C4-2B (cell line): ENCODE results near the gene USP32.
"Not testable (repeated sequence)": the region's sequence is repeated elsewhere in the genome, so short reads cannot be mapped to it uniquely, and the experiment has no call there.

Experiments
- H3K27ac ChIP-seq: fragments of 450-650 bp; 2 replicates; pipeline ENCODE4 v1.5.1; 2017
- ZFX ChIP-seq: fragments of 450-650 bp; IDR thresholded peaks from 2 replicates; pipeline ENCODE4 v1.6.1; 2017
- TF ChIP-seq, protein P1 (sequence below): fragments of 450-650 bp; conservative IDR thresholded peaks from 2 replicates; pipeline ENCODE4 v1.5.1; 2017; ENCODE audit warnings: mild to moderate bottlenecking

USP32 gene

DNA sequence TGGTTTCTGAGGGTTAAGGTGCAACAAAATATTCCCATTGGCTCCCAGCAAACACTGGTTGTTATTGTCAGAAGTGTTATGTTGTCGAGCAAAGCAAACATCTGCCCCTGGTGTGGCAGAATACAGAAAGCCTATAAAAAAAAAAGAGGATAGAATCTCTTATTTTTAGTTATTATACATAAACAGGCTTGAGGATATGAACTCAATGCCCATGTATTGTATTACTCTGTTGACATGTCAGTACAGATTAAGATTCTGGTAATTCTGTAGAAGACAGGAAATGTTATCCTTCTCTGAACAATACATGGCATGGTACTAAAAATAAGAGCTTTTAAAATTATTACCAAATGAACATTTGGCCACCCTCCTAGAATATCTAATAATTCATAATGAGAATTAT lies 168.5 kb downstream of the USP32 start:
- TF ChIP-seq ZFX: no peak
- TF ChIP-seq, protein P1, sequence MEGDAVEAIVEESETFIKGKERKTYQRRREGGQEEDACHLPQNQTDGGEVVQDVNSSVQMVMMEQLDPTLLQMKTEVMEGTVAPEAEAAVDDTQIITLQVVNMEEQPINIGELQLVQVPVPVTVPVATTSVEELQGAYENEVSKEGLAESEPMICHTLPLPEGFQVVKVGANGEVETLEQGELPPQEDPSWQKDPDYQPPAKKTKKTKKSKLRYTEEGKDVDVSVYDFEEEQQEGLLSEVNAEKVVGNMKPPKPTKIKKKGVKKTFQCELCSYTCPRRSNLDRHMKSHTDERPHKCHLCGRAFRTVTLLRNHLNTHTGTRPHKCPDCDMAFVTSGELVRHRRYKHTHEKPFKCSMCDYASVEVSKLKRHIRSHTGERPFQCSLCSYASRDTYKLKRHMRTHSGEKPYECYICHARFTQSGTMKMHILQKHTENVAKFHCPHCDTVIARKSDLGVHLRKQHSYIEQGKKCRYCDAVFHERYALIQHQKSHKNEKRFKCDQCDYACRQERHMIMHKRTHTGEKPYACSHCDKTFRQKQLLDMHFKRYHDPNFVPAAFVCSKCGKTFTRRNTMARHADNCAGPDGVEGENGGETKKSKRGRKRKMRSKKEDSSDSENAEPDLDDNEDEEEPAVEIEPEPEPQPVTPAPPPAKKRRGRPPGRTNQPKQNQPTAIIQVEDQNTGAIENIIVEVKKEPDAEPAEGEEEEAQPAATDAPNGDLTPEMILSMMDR: no peak
- H3K27ac ChIP-seq: no peak overlapping the region

DNA sequence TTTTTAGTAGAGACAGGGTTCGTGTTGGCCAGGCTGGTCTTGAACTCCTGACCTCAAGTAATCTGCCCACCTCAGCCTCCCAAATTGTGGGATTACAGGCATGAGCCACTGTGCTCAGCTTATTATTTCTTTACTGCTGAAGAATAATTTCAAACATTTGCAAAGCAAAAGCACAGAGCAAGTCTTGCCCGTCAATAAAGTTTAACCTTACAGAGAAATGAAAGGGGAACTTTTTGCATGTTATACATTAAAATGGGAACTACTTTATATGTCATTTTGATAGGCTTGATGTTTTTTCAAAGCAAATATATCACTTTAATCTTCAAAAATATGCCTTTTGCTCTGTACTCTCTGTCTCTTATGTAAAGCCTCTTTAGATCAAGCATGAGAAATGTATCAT lies 173.2 kb downstream of the USP32 start:
- not testable (repeated sequence) for H3K27ac ChIP-seq

DNA sequence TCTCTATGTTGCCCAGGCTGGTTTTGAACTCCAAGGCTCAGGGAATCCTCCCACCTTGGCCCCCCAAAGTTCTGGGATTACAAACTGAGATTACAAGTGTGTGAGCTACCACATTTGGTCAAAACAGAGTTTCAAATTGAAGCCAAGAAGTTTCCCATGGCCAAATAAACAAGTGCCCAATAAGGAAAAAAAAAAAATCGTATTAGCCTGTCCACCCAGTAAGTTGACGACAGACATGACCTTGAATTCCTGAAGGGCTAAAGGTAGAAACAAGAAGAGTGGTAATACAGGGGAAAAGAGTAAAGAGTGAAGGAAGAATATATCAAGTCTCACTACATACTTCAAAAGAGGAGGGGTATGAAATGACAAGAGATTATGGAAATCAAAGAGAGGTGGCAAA lies 176.0 kb downstream of the USP32 start:
- H3K27ac ChIP-seq: not testable (repeated sequence)

DNA sequence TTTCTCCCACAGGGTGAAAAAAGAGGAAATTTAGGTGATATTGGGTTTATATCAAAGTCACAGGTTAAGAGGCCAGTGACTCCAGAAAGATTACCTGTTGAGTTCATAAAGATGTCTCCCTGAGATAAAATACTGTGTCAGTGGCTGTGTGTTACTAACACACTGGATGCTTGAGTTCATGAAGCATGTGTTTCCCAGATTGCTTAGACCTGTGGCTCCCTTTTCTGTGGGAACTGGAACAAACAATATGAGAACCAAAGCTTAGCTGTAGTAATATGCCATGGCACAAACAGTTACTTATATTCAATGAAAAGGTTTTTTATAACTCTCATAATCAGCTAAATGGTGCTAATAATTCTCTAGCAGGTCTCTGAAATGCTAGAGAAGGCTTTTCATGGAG lies 180.7 kb downstream of the USP32 start:
- not testable (repeated sequence) for H3K27ac ChIP-seq

DNA sequence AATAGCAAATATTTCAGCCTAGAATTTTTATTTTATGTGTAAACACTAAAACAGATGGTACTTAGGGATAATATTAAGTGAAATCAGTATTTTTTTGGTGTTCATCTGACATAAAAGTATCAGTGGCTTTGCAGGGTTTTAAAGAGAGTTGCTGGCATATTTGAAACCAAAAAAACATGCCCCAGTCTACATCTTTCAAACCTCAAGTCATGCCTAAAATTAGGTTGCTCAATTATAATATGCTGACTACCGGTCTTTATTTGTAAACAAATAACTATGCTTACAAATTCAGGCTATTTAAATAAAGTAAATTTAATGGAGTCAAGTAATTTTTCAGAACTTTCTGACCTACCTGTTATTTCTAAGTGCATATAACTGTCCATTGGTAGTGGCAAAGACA lies 183.6 kb downstream of the USP32 start:
- H3K27ac ChIP-seq: not testable (repeated sequence)

DNA sequence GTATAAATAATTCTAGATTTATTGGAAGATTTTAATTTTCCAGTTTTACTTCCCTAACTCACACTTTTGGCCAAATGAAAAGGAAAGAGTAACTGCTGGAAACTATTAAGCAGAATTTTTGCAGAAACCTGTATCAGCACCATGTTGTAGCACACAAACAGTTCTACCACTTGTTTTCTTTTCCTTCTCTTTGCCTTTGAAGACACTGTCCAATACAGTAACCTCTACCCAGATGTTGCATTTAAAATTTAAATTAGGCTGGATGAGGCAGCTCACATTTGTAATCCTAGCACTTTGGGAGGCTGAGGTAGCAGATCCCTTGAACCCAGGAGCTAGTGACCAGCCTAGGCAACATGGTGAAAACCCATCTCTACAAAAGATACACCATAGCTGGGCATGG lies 186.2 kb downstream of the USP32 start:
- H3K27ac ChIP-seq: not testable (repeated sequence)

DNA sequence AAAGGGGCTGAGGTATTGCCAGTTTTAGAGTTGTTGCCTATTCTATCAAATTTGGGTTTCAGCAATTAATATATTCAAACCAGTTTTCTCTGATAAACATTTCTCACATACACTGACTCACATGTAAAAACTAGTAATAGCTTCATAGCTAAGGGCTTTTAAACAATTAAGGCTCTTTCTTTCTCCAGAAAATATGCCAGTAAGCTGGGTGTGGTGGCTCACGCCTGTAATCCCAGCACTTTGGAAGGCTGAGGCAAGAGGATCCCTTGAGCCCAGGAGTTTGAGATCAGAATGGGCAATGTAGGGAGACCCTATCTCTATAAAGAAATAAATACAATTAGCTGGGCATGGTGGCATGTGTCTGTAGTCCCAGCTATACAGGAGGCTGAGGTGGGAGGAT lies 193.3 kb downstream of the USP32 start:
- H3K27ac ChIP-seq: peak overlapping the region; percentile 32; the same call in 1 of the 2 replicates

DNA sequence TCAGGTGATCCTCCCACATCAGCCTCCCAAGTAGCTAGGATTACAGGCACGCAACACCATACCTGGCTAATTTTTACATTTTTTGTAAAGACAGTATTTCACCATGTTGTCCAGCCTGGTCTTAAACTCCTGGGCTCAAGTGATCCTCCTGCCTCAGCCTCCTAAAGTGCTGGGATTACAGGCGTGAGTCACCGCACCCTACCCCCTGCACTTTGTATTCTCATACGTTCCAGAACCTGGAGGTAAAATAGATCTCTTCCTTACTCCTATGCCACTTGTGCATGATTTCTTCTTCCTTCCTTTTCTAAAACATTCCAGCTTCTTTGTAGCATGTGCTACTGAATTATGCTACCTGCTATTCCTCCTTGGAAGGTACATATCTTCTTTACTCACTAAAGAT lies 197.8 kb downstream of the USP32 start:
- not testable (repeated sequence) for H3K27ac ChIP-seq

DNA sequence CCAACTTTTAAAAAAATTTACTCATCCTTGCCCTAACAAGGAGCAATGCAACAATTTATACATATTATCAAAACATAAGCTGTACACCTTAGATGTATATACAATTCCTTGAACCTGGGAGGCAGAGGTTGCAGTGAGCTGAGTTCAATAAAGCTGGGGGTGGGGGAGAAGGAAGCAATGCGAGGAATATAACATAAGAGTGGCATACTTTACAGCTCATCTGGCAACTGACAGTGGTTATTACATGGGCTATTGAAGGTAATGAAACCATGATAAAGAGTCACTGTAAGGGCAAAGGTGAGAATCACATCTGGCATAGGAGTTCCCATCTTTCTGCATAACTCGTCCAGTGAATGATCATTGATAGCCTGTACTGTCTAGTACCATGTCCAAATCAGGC lies 198.5 kb downstream of the USP32 start:
- TF ChIP-seq, protein P1: no peak
- no peak for TF ChIP-seq ZFX
- no peak overlapping the region for H3K27ac ChIP-seq

DNA sequence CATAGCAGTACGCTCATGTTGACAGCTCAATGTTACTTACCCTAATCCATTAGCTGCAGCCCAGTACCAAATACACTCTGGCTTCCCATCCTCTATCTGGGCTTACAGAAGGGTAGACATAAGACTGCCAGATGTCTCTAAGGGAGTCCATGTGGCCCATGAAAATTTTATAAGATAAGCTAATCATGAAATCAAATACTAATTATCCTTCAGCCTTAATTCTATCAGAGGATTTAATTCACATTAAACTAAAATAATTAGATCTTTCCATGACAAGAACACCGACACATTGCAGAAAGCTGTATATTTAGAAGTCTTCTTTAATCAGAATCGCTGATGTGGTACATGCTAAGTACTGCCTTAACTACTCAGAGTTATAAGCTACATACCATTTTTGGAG lies 198.9 kb downstream of the USP32 start:
- H3K27ac ChIP-seq: not testable (repeated sequence)

DNA sequence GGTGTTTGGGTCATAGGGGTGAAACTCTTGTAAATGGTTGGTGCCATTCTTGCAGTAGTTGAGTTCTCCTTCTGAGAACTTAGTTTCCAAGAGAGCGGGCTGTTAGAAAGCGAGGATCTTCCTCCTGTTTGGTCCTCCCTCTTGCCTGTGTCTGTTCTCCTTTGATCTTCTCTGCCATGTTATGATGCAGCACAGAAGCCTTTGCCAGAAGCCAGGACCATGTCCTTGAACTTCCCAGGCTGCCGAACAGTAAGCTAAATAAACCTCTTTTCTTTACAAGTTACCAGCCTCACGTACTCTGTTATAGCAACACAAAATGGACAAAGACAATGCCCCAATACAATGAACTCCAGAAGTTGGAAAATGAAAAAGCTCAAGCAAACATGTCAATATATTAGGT lies 201.9 kb downstream of the USP32 start:
- H3K27ac ChIP-seq: not testable (repeated sequence)

DNA sequence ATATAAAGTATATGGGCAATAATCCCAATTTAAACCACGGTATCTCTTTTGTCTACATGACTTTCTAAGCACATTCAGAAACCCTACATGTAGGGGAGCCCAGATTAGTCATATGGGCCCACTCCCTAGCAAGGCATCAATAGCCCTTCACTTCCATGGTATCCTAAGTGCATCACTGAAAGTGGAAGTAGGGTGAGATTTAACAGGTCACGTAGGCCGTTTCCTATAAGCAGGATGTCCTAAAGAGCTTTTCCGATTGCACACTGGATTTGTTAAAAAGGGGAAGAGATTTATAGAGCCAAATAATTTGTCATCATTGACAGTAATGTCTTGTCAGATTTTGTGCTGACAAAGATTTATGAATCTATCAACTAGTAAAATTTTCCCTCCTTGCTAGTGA lies 203.2 kb downstream of the USP32 start:
- no peak overlapping the region for H3K27ac ChIP-seq

DNA sequence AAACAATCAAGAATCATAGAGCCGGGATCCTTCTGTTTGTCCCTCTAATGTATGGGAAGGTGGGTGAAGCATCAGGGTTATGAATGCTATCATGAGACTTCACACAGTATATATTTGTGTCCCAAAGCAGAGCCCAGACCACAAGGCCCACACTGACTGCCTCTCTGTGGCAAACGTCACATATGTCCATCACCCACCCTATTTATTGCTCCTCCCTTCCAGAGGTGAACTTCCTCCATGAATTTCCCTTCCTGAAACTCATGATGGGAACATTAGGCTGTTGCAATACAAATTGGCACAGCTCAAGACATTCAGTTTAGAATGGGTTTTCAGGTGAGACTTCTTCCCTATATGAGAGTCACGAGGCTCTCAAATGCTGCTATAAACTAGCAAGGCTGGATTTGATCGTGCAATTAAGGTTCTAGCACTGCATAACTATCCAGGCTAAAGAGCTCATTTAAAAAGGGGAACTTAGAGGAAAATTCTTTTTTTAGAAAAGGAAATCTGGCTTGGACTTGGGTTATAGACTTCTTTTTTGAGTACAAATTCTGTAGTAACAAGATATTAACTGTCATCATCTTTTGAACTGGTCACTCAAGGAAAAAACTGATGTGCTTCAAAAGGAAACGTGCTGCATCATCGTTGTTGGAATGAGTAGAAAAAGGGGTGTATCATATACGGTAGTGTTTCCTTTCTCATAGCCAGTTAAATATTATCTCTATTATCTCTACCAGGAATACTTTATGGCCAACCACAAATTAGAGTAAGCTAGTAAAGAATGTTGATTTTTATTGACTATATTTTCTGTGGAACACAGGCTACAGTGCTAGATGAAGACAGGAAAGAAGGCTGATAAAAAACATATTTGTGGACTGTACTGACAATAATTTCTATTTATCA lies 204.8 kb downstream of the USP32 start:
- peak overlapping the region; percentile 34; the same call in 1 of the 2 replicates for H3K27ac ChIP-seq

More for the DNA sequence above, 203.2 kb downstream of the USP32 start:
- TF ChIP-seq, protein P1: no peak
- no peak for TF ChIP-seq ZFX

DNA sequence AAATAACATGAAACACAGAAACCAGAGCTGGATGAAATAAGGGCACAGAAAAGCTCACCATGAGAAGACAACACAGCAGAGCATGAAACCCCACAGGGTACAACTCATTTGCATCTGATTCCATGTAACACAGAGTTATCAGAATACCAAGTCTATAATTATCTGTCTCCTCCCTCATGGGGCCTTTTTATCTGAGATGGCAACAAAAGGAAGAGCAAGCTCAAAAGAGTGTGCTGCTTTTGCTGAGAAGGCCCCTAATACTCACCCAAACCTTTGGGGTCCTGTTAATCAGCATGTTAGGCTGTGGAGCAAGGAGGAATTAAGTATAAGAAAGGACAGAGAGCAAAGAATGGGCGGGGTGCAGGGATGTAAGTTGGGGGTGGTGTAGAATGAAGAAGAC lies 205.6 kb downstream of the USP32 start:
- H3K27ac ChIP-seq: peak overlapping the region; percentile 34; the same call in 1 of the 2 replicates

DNA sequence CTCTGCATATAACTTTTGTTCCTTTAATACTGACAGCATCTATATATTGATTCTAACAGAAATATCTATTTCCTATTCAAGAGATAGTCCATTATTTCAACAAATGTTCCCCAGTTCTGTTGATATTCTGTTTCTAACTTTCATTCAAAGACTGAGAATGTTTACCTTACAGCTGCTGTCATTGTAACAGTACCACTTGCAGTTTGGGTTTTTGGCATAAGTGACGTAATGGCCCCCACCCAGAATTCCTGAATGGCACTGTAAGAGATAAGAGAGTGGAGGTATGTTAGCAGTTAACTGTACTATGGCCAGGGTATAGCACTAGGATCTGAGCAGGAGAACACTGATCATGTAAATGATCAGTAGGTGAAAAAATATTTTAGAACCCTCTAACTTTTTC lies 211.6 kb downstream of the USP32 start:
- H3K27ac ChIP-seq: not testable (repeated sequence)

DNA sequence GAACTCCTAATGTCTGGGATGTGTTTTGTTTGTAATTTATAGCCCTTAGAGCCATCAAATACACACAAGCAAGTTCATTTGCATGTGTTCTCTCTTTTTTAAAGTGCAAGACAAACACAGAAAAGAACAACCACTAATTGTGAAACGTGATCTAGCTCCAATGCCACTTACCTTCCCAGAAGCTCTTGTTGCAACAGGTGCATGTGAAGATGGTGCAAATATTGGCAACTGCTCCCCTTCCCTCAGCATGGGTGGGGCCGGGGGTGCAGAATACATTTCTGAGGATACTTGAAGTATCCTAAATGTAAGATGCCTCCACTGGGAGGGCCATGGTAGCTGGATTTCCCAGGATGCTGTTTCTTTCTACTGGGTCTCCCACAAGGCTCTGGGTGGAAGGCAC lies 213.8 kb downstream of the USP32 start:
- H3K27ac ChIP-seq: not testable (repeated sequence)

DNA sequence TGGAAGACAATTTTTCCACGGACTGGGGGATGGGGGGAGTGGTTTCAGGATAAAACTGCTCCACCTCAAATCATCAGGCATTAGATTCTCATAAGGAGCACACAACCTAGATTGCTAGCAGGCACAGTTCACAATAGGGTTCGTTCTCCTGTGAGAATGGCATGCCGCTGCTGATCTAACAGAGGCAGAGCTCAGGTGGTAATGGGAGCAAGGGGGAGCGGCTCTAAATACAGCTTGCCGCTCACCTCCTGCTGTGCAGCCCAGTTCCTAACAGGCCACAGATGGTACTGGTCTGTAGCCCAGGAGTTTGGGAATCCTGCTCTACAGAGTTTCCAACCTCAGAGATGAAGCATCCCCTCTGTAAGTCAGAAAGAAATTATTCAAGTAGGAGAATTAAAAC lies 215.2 kb downstream of the USP32 start:
- H3K27ac ChIP-seq: not testable (repeated sequence)

DNA sequence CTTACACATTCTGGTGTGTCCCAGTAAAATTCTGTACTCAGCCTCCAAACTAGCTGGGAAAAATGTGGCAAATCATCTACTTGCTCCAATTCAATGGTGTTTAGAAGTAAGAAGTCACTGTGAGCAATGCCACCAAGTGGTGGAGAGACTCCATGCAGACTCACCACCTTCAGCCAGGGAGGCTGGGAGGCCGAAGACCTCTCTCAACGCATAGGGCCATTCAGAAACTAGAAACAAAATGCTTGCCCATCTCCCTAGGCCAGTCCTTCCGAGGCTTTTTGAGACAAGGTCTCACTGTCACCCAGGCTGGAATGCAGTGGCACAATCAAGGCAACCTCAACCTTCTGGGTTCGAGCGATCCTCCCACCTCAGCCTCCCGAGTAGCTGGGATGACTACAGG lies 217.2 kb downstream of the USP32 start:
- not testable (repeated sequence) for H3K27ac ChIP-seq
